Caki2 (cell line): ENCODE data around the gene ANKFY1. TPM values are rescaled to one million over a fixed set of nuclear protein-coding genes. Genes with fewer than 3 reads are reported as not detected.

Source experiments
- DNase-seq: peaks from one replicate; pipeline ENCODE4 v3.0.0-alpha.2; 2015; ENCODE audit warnings: low read depth
- in situ Hi-C: cut with HindIII; loops from 2 replicates; pipeline ENCODE4 v1.10.0; 2016; ENCODE audit warnings: low sequenced_read_pairs, low pct_unique_long_range_greater_than_20kb, mixed read lengths
- total RNA-seq: library from RNA; depleted of rRNA; stranded (reverse); fragments of >200 nt; shearing (Covaris generic); gene quantifications from 2 replicates; pipeline ENCODE4 v1.2.3, GENCODE V29; 2014; ENCODE audit warnings: low replicate concordance; rRNA removed

The ANKFY1 gene, protein sequence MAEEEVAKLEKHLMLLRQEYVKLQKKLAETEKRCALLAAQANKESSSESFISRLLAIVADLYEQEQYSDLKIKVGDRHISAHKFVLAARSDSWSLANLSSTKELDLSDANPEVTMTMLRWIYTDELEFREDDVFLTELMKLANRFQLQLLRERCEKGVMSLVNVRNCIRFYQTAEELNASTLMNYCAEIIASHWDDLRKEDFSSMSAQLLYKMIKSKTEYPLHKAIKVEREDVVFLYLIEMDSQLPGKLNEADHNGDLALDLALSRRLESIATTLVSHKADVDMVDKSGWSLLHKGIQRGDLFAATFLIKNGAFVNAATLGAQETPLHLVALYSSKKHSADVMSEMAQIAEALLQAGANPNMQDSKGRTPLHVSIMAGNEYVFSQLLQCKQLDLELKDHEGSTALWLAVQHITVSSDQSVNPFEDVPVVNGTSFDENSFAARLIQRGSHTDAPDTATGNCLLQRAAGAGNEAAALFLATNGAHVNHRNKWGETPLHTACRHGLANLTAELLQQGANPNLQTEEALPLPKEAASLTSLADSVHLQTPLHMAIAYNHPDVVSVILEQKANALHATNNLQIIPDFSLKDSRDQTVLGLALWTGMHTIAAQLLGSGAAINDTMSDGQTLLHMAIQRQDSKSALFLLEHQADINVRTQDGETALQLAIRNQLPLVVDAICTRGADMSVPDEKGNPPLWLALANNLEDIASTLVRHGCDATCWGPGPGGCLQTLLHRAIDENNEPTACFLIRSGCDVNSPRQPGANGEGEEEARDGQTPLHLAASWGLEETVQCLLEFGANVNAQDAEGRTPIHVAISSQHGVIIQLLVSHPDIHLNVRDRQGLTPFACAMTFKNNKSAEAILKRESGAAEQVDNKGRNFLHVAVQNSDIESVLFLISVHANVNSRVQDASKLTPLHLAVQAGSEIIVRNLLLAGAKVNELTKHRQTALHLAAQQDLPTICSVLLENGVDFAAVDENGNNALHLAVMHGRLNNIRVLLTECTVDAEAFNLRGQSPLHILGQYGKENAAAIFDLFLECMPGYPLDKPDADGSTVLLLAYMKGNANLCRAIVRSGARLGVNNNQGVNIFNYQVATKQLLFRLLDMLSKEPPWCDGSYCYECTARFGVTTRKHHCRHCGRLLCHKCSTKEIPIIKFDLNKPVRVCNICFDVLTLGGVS
- 12.5 and 30.2 TPM in 2 replicates for total RNA-seq

GRCh38 chr17:4263282-4264215 is at the start of gene ANKFY1:
Gene ANKFY1, minus strand, starts transcription at chr17:4263979. Its CDS starts 38 bp downstream, at chr17:4263941.
- DNase-seq = peak; percentile 83
- in situ Hi-C loops = loop anchor here (10.0 kb wide), 1 partner anchor 61 kb away; no protein-coding TSS in a partner anchor

DNA sequence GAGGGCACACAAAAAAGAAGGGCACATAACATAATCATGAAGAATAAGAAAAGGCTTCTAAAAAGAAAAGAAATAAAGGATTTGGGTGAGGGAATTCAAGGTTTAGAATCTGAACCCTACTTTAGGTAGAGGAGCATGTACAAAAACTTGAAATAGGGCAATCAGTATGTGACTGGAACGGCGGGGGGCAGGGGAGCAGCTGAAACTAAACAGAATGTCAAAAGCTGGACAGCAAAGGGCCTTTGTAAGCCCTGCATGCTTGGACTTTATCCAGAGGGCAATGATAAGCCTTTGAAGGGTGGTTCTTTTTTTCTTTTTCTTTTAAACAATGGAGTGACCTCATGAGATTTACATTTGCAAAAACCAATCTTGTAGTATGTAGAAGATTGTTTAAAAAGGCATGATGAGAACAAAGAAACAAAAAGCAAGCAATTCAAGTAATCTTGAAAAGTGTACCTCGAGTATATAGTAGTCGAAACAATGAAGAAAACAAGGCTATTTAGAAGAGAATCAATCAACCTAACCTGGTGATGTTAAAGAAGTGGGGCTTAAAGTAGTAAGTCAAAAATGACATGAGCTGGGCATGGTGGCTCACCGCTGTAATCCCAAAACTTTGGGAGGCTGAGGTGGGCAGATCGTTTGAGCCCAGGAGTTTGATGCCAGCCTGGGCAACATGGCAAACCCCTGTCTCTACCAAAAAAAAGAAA is 46.7 kb upstream of the ANKFY1 start:
- no peak for DNase-seq

GRCh38 chr17:4309897-4310296 is 46.1 kb upstream of the ANKFY1 start:
- in situ Hi-C loops = no loop called here

More for the DNA sequence above, 46.7 kb upstream of the ANKFY1 start:
- in situ Hi-C loops = no loop called here

DNA sequence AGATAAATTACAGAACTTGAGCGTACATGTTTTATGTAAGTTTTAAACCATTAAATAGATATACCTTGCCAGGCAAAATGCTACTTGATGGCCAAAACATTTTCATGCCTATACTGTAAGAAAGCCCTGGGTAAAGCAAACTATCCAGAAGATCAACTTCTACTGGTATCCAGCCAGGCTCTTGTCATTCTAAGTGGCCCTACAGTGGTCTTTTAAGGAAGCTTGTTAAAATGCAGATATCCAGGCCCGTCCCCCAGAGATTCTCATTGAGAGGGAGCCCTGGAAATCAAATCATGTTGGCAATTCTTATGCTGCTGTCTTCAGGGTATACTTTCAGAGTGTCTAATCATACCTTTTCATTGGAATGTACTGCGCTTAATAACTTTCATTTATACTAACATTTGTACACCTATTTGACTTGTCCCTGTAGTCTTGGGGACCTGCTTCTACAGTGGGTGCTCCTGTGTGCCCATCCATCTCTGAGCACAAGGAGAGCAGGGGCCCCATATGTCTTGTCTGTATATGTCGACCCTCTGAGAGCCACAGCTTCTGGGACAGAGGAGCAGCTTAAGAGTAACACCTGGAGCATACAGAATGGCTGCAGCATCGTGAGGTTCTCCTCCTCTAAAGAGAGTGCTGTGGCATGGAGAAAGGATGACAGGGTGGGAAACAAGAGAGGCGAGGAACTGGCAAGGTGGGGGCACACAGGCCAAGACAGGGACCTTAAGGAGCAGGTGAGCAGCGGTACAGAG is 43.6 kb upstream of the ANKFY1 start:
- in situ Hi-C loops = no loop called here
- DNase-seq = no peak

More at GRCh38 chr17:4309897-4310296, 46.1 kb upstream of the ANKFY1 start:
- DNase-seq = no peak

DNA sequence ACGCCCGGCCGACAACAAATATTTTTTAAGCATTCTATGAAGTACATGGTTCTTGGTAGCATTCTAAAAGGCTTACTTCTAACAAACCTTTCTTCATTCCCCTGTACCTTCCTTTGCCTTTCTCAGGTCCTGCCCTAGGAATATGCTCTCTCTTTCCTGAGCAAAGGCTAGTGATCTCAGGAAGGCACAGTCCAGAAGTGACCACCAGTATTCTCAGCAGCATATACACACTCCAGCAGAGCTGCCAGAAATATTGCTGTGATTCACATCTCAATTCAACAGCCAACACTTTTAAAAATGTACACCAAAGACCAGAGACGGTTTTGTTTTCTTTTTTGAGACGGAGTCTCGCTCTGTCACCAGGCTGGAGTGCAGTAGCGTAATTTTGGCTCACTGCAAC is 41.4 kb upstream of the ANKFY1 start:
- in situ Hi-C loops = no loop called here
- no peak for DNase-seq

- DNase-seq = peak; percentile 7
- in situ Hi-C loops = no loop called here
Measured at GRCh38 chr17:4304417-4305027, 40.7 kb upstream of the ANKFY1 start.

DNA sequence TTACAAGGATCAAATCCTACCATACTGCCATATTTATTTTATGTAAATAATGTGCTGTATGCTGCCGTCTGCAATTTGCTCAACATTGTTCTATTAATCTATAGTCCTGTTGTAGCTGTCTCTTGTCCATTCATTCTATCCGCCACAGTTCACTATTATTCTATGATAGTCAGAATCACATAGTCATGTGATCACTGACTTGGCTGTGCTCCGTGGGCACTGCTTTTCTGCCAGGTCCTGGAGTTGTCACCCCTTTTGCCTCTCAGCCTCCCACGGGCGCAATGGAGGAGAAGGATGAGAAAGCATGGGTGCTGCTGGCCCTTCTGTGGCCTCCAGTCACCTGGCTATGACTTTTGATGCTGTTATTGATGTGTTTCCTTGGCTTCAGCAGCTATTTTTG is 37.3 kb upstream of the ANKFY1 start:
- no peak for DNase-seq
- in situ Hi-C loops = no loop called here

DNA sequence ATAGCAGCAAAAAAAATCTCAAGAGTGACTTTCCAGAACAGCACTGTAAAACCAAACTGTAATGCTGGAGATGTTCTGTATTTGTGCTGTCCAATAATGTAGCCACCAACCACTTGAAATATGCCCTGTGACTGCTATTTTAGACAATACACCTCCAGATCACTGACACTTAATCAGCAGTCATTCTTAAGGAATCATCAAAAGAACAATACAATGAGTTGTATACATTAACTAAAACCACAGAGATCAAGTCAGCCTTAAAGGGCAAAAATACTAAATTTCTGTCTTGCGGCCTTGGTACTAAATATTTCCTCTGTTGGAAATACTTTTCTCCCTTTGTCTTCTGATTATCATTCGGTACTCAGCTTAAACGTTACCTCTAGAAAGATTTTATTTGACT is 33.6 kb upstream of the ANKFY1 start:
- in situ Hi-C loops = no loop called here
- DNase-seq = no peak

DNA sequence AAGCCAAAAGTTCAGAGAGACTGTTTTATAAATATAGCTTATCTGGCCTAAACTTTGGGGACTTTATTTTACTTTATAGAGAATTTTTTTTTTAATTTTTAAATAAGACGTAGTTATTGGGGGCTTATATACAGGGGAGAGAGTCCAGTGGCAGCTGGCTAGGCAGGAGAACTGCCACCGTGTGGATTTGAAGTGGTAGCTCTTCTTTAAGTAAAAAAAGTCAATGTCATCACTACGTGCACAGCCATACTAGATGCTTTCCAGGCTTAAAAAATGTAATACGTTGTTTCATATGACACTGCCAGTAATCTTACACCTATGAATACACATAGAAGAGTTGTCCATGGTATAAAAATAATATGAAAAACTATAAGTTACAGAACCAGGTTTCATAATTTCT is 31.9 kb upstream of the ANKFY1 start:
- in situ Hi-C loops = no loop called here
- no peak for DNase-seq

DNA sequence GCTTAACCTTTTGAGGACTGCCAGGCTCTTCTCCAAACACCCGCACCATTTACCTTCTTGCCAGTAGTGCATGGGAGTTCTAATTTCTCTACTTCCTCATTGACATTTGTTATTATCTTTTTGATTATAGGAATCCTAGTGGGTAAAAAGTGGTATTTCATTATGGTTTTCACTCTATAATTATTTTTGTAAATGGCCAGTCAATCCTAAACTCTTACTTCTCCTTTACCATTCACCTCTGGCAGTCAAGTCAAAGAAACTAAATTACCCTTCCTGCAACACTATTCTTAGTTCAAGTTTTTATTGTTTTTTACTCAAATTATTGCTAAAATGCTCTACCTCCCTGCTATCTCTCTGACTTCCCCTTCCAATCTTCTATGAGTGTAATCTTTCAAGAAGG is 29.8 kb upstream of the ANKFY1 start:
- DNase-seq = no peak
- in situ Hi-C loops = no loop called here

- no peak for DNase-seq
- in situ Hi-C loops = no loop called here
Measured at GRCh38 chr17:4287710-4288109, 23.9 kb upstream of the ANKFY1 start.

DNA sequence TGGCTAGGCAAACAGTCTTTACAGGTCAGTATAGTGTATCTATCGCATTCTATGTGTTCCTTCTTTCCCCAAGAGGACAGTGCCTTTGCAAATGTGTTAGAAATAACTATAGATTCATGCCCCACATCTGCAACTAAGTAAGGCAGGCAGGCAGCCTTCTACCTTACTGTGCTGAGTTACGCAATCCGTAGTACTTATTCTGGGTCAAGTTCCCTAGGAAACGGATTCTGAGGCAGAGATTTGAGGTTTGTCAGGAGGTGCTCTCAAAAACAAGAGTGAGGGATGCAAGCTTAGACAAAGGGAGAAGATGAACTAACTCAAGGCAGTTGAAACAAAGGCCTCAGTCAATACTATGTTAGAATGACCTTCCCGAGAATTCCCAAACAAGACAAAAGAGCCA is 12.7 kb upstream of the ANKFY1 start:
- DNase-seq = no peak
- in situ Hi-C loops = no loop called here

DNA sequence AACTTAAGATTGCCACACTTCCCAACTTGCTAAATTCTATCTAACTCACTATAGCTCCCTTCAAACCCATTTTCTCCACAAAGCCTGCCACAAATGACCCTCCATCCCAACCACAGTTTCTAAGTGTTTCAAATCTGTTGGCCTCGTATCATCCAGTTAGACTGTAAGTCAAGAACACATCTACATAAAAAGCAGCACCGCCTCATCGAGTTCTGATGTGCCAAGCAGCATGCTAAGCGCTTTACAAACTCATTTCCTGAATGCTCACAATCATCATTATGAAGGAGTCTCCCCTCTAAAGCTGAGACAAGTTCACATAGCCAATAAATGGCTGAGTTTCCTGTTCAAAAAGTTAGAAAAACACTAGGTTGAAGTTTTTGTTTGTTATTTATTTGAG is 9.2 kb upstream of the ANKFY1 start:
- no peak for DNase-seq
- in situ Hi-C loops = no loop called here

DNA sequence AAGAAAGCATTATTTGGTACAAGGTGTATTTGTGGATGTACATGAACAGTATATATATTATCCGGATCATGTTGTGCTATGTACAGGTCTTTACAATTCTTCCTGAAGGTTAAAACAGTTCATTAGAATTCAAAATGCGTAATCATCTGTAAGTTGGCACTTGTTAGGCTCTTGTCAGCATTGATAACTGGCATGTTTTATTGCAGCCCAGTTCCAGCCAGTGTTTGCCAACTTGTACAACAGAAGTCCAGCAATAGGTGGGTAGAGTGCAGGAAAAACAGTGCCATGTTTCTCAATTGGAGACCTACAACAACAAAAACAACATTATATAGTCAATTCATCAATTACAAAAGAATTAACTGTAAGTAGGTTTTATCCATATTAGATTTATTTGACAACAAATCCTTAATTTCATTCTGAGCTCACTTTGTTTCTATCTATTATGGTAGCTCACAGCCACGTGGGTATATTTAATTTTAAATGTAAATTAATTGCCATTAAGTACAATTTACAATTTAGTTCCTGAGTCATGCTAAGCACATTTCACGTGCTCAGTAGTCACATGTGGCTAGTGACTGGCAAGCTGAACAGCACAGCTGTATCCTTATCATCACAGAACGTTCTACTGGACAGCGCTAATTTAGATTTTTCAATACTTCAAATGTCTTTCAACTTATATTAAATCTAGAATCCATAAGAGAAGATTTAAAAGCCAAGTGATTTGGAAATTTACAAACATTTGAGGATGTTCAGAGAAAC is 8.6 kb upstream of the ANKFY1 start:
- DNase-seq = no peak
- in situ Hi-C loops = no loop called here

GRCh38 chr17:4270736-4271135 is 7.0 kb upstream of the ANKFY1 start:
- in situ Hi-C loops = no loop called here
- no peak for DNase-seq
